ENCODE measurements around the gene CTNNA3. TPM values are rescaled to one million over a fixed set of nuclear protein-coding genes. Genes with fewer than 3 reads are reported as not detected.
"Not testable (repeated sequence)": the region's sequence is repeated elsewhere in the genome, so short reads cannot be mapped to it uniquely, and the experiment has no call there.

The CTNNA3 gene
- total RNA-seq, 1 donor from 2014 or later, result 159 TPM

DNA sequence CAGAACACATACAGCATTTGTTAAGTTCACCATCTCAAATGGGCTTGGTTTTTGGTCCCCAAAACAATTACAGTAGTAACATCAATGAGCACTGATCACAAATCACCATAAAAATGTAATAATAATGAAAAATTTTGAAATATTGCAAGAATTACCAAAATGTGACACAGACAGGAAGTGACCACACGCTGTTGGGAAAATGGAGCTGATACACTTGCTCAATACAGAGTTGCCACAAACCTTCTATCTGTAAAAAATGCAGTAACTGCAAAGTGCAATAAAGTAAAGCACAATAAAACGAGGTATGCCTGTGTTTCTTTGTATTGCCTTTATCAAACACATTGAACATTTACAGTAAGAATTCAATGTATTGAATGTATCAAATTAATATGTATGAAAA is 262.7 kb downstream of the CTNNA3 start:
- no peaks in the 10 kb centered on the region for H3K27me3 ChIP-seq (ENCODE audit: low read depth)
- no peak overlapping the region for H3K4me3 ChIP-seq
- no peaks in the 10 kb centered on the region for H3K9me3 ChIP-seq (replicated peaks)
- peaks cover 4% of the 10 kb centered on the region for H3K4me1 ChIP-seq
- no peaks in the 10 kb centered on the region for H3K36me3 ChIP-seq
- no peak for DNase-seq
- intact Hi-C loops (cut with micrococcal nuclease), result no loop called here
- H3K27ac ChIP-seq (replicated peaks), result no peak overlapping the region
- TF ChIP-seq, protein P1, sequence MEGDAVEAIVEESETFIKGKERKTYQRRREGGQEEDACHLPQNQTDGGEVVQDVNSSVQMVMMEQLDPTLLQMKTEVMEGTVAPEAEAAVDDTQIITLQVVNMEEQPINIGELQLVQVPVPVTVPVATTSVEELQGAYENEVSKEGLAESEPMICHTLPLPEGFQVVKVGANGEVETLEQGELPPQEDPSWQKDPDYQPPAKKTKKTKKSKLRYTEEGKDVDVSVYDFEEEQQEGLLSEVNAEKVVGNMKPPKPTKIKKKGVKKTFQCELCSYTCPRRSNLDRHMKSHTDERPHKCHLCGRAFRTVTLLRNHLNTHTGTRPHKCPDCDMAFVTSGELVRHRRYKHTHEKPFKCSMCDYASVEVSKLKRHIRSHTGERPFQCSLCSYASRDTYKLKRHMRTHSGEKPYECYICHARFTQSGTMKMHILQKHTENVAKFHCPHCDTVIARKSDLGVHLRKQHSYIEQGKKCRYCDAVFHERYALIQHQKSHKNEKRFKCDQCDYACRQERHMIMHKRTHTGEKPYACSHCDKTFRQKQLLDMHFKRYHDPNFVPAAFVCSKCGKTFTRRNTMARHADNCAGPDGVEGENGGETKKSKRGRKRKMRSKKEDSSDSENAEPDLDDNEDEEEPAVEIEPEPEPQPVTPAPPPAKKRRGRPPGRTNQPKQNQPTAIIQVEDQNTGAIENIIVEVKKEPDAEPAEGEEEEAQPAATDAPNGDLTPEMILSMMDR (IDR thresholded peaks at IDR 0.05; ENCODE audit: borderline replicate concordance), result no peak

DNA sequence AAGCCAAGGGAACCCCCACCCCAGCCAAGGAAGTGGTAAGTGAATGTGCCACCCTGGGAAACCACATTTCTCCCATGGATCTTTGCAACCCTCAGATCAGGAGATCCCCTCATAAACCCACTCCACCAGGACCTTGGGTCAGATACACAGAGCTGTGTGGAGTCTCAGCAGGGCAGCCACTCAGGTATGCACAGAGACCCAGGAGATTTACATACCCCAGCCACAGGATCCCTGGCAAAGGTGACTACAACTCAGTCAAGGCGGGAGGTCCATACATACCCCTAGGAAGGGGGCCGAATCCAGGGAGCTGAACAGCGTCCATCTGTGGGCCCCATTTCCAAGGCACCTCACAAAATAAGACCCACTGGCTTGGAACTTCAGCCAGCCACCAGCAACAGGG is 293.4 kb downstream of the CTNNA3 start:
- Histone ChIP-seq H3K36me3 (no peaks in the 10 kb centered on the region), H3K9me3 (replicated peaks) (peaks cover 10% of the 10 kb centered on the region), H3K4me1 (no peaks in the 10 kb centered on the region), H3K27ac (replicated peaks) (no peak overlapping the region), H3K4me3 (no peak overlapping the region), H3K27me3 (ENCODE audit: low read depth) (no peaks in the 10 kb centered on the region)
- intact Hi-C loops (cut with micrococcal nuclease), result no loop called here
- TF ChIP-seq, protein P1 (IDR thresholded peaks at IDR 0.05; ENCODE audit: borderline replicate concordance), result no peak
- no peak for DNase-seq

DNA sequence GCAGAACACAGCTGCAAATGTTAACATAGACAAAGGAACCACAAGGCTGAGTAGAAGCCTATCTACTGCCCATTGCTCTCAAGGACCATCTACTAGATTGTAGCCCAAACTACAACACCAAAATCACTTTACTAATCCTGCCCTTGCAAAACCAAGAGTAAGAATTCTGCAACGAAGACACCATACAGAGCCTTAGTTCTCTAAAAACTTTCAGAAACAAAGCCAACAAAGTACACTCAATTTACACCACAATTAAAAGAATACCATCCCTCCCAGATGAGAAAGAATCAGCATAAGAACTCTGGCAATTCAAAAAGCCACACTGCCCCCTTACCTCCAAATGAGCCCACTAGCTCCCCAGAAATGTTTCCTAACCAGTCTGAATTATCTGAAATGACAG is 294.3 kb downstream of the CTNNA3 start:
- TF ChIP-seq, protein P1 (IDR thresholded peaks at IDR 0.05; ENCODE audit: borderline replicate concordance), result no peak
- H3K4me1 ChIP-seq, result peaks cover 4% of the 10 kb centered on the region

DNA sequence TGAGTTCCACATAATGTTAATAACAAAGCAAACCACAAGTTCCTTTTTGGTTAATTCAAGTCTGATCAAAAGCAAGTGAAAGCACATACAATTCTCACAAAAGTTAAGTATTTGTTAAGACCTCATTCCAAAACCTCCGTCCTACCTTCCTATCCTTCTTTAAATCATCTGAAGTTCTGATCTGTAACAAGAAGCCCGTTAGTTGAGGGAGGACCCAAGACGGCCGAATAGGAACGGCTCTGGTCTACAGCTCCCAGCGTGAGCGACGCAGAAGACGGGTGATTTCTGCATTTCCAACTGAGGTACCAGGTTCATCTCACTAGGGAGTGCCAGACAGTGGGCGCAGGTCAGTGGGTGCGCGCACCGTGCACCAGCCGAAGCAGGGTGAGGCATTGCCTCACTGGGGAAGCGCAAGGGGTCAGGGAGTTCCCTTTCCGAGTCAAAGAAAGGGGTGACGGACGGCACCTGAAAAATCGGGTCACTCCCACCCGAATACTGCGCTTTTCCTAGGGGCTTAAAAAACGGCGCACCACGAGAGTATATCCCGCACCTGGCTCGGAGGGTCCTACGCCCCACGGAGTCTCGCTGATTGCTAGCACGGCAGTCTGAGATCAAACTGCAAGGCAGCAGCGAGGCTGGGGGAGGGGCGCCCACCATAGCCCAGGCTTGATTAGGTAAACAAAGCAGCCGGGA is 309.0 kb downstream of the CTNNA3 start:
- H3K9me3 ChIP-seq (replicated peaks); H3K4me1 ChIP-seq; DNase-seq; H3K27me3 ChIP-seq (ENCODE audit: low read depth); intact Hi-C loops (cut with micrococcal nuclease); H3K27ac ChIP-seq (replicated peaks); H3K36me3 ChIP-seq: not testable (repeated sequence)
- H3K4me3 ChIP-seq, result peak overlapping the region; percentile 55

More for the DNA sequence above, 294.3 kb downstream of the CTNNA3 start:
- H3K36me3 ChIP-seq, result no peaks in the 10 kb centered on the region
- no peak for DNase-seq
- intact Hi-C loops (cut with micrococcal nuclease), result no loop called here
- no peaks in the 10 kb centered on the region for H3K27me3 ChIP-seq (ENCODE audit: low read depth)
- no peak overlapping the region for H3K4me3 ChIP-seq
- peaks cover 10% of the 10 kb centered on the region for H3K9me3 ChIP-seq (replicated peaks)
- no peak overlapping the region for H3K27ac ChIP-seq (replicated peaks)

DNA sequence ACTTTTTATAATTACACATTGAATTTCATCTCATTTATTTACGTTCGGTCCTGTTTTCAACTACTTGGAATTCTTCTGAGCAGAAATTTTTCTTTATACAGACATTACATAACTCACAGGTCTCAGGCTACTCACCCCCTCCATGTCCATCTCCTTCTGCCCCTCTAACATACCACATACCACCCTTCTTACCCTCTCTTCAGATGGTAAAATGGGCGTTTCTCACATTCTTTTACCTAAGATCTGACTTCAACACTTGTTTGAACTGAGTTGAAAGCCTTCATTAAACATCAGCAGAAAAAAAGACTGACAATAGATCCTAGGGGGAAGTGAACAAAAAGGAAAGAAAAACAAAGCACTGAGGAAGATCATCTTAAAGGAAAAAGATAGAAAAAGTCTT is 309.7 kb downstream of the CTNNA3 start:
- Histone ChIP-seq H3K36me3 (no peaks in the 10 kb centered on the region), H3K27ac (replicated peaks) (no peak overlapping the region), H3K9me3 (replicated peaks) (no peaks in the 10 kb centered on the region), H3K4me1 (no peaks in the 10 kb centered on the region), H3K27me3 (ENCODE audit: low read depth) (no peaks in the 10 kb centered on the region), H3K4me3 (no peak overlapping the region)
- TF ChIP-seq, protein P1 (IDR thresholded peaks at IDR 0.05; ENCODE audit: borderline replicate concordance), result no peak
- intact Hi-C loops (cut with micrococcal nuclease), result no loop called here
- DNase-seq, result no peak

DNA sequence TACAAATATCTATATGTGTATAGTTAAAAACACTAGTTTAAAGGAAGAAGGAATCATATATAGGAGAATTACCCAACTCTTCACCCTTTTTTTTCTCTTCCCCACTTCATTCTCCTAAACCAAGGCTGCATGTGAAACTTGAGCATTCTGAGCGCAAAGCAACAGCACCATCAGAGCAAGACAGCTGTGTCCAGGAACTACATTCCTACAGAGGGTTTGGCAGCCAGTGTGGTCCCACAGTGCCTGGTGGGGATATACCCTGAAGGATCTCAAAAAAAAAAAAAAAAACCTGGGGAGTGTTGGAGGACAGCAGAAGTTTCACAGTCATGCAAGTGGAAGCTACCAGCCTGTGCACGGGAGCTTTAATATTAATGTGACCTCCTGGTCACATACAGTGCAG is 310.4 kb downstream of the CTNNA3 start:
- DNase-seq, result no peak
- H3K27me3 ChIP-seq (ENCODE audit: low read depth), result no peaks in the 10 kb centered on the region
- no peaks in the 10 kb centered on the region for H3K36me3 ChIP-seq
- H3K4me1 ChIP-seq, result no peaks in the 10 kb centered on the region
- no peak overlapping the region for H3K27ac ChIP-seq (replicated peaks)
- no peak overlapping the region for H3K4me3 ChIP-seq
- intact Hi-C loops (cut with micrococcal nuclease), result no loop called here
- TF ChIP-seq, protein P1 (IDR thresholded peaks at IDR 0.05; ENCODE audit: borderline replicate concordance), result no peak
- H3K9me3 ChIP-seq (replicated peaks), result no peaks in the 10 kb centered on the region
